ENCODE data around the gene NAGS. TPM values are rescaled to one million over a fixed set of nuclear protein-coding genes. Genes with fewer than 3 reads are reported as not detected.
"Not testable (repeated sequence)": the region's sequence is repeated elsewhere in the genome, so short reads cannot be mapped to it uniquely, and the experiment has no call there.

Gene NAGS
- total RNA-seq, 1 donor from 2014 or later = 1.0 TPM

DNA sequence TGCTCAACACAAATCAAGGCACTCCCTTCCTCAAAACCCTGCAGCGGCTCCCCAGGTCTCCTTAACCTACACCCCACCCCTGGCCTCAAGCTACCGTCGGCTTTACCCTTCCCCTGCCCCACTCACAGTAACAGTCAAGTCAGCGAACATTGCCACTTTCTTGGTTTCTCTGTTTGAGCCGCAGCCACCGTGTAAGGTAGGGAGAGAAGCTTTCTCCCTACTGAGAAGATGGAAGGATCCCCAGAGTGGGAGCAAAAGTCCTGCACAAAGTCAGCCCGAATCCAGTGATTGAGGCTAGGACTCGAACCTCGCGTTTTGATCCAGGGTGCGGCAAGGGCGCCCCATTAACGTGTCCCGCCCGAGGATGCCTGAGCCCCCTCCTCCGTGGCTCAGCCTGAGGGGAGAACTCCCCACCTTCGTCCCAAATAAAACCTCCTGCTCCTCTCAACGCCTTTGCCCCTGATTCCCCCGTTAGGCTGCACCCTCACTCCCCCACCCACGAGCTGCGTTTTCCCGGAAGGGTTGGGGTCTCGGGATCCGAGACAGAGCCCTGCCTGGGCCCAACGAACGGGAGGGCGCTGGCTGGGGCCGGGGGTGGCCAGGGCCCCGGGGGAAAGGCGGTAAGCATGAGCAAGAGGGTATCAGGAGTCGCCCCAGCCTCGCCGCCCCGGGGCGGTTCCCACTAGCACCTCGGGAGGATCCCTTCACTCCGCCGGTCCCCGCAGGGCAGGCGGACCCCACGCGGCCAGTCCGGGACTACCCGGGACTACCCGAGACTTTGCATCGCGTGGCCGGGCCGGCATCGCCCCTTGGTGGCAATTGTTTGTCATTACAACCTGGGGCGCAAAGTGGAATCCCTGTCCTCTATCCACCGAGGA lies 9.9 kb upstream of the NAGS start:
- peak; percentile 50 for DNase-seq
- Mint-ChIP-seq H3K27ac (no peak overlapping the region), H3K4me1 (peaks cover 4% of the 10 kb centered on the region), H3K36me3 (ENCODE audit: low read depth) (no peaks in the 10 kb centered on the region), H3K9me3 (no peaks in the 10 kb centered on the region), H3K27me3 (peaks cover 23% of the 10 kb centered on the region), H3K4me3 (no peak overlapping the region)
- intact Hi-C loops (cut with micrococcal nuclease) = loop anchor here (1.0 kb wide), 2 partner anchors 50 to 116 kb away; no protein-coding TSS in a partner anchor
- ATAC-seq (ENCODE audit: low read depth) = peak; percentile 85
- ChIA-PET POLR2A (no interaction called here), CTCF (interaction anchor here (0.8 to 3.6 kb wide), 2 partner anchors 51 to 76 kb away, joined by 3 to 15 read pairs; no protein-coding TSS in a partner anchor)
- TF ChIP-seq, protein P1, sequence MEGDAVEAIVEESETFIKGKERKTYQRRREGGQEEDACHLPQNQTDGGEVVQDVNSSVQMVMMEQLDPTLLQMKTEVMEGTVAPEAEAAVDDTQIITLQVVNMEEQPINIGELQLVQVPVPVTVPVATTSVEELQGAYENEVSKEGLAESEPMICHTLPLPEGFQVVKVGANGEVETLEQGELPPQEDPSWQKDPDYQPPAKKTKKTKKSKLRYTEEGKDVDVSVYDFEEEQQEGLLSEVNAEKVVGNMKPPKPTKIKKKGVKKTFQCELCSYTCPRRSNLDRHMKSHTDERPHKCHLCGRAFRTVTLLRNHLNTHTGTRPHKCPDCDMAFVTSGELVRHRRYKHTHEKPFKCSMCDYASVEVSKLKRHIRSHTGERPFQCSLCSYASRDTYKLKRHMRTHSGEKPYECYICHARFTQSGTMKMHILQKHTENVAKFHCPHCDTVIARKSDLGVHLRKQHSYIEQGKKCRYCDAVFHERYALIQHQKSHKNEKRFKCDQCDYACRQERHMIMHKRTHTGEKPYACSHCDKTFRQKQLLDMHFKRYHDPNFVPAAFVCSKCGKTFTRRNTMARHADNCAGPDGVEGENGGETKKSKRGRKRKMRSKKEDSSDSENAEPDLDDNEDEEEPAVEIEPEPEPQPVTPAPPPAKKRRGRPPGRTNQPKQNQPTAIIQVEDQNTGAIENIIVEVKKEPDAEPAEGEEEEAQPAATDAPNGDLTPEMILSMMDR (IDR thresholded peaks at IDR 0.05) = no peak

DNA sequence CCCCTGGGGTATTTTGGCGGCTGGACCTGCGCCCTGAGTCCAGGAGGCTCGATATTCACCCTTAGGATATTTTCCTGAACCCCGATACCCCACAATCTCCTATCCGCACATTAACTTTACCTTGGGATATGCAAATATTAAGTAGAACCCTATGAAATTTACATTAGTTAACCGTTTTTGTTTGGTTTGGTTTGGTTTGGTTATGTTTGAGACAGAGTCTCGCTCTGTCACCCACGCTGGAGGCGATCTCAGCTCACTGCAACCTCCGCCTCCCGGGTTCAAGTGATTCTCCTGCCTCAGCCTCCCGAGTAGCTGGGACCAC lies 9.3 kb upstream of the NAGS start:
- DNase-seq (no peak), ATAC-seq (ENCODE audit: low read depth) (no peak)
- Mint-ChIP-seq H3K4me3 (no peak overlapping the region), H3K27ac (no peak overlapping the region), H3K9me3 (no peaks in the 10 kb centered on the region), H3K27me3 (peaks cover 26% of the 10 kb centered on the region), H3K4me1 (peaks cover 4% of the 10 kb centered on the region), H3K36me3 (ENCODE audit: low read depth) (no peaks in the 10 kb centered on the region)
- TF ChIP-seq, protein P1 (IDR thresholded peaks at IDR 0.05) = no peak
- intact Hi-C loops (cut with micrococcal nuclease) = loop anchor here (1.0 kb wide), 2 partner anchors 51 to 117 kb away; no protein-coding TSS in a partner anchor
- ChIA-PET CTCF (interaction anchor here (3.6 kb wide), 1 partner anchor 52 kb away, joined by 15 read pairs; no protein-coding TSS in a partner anchor), POLR2A (no interaction called here)

DNA sequence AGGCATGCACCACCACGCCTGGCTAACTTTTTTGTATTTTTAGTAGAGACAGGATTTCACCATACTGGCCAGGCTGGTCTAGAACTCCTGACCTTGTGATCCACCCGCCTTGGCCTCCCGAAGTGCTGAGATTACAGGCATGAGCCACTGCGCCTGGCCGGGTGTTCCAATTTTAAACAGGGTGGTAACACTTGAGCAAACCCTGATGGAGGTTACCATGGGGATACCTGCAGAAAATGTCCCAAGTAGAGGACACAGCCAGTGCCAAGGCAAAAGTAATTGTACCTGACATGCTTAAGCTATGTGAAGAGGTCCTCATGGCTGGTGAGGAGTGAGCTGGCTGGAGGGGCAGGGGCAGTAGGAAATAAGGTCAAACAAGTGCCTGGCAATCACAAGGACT lies 7.2 kb upstream of the NAGS start:
- ATAC-seq (ENCODE audit: low read depth); CTCF ChIA-PET: not testable (repeated sequence)

DNA sequence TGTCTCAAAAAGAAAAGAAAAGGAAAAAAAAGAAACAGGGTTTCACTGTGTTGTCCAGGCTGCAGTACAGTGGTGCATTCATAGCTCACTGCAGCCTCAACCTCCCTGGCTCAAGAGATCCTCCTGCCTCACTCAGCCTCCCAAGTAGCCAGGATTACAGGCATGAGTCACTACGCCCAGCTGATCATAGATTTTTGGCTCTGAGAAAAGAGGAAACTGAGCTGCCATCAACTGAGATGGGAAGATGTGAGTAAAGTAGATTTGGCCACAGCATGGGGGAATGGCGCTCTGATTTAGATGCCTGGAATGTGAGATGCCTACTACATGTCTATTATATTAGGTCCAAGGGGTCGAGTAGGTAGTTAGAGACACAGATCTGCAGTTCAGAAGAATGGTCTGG lies 5.9 kb upstream of the NAGS start:
- no peak overlapping the region for H3K4me3 Mint-ChIP-seq
- H3K27me3 Mint-ChIP-seq = peaks cover 26% of the 10 kb centered on the region
- H3K4me1 Mint-ChIP-seq = peaks cover 4% of the 10 kb centered on the region
- no peak overlapping the region for H3K27ac Mint-ChIP-seq
- no peaks in the 10 kb centered on the region for H3K9me3 Mint-ChIP-seq
- CTCF ChIA-PET = no interaction called here
- H3K36me3 Mint-ChIP-seq (ENCODE audit: low read depth) = no peaks in the 10 kb centered on the region
- TF ChIP-seq, protein P1 (IDR thresholded peaks at IDR 0.05) = no peak
- POLR2A ChIA-PET = interaction anchor here (0.6 kb wide), 1 partner anchor 30 kb away, joined by 3 read pairs; no protein-coding TSS in a partner anchor
- ATAC-seq (ENCODE audit: low read depth) = no peak
- DNase-seq = no peak
- intact Hi-C loops (cut with micrococcal nuclease) = no loop called here

More for the DNA sequence above, 7.2 kb upstream of the NAGS start:
- DNase-seq; H3K9me3 Mint-ChIP-seq; H3K27ac Mint-ChIP-seq; H3K4me1 Mint-ChIP-seq; H3K36me3 Mint-ChIP-seq (ENCODE audit: low read depth); POLR2A ChIA-PET; H3K4me3 Mint-ChIP-seq; intact Hi-C loops (cut with micrococcal nuclease): not testable (repeated sequence)
- H3K27me3 Mint-ChIP-seq = peaks cover 28% of the 10 kb centered on the region

DNA sequence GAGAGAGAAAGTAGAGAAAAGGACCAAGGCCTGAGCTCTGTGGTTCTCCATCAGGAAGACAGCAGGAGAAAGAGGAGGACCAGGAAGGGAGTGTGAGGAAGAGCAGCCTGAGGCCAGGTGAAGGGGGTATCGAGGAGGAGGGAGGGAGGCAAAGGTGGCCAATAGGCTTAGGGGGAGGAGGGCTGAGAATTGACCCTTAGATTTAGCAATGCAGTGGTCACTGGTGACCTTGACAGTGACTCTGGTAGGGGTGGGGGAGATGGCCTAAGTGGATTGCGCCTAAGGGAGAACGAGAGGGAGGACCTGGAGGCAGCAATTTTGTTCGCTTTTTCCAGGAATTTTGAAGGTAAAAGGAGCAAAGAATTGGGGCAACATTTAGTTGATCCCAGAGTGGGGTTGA lies 5.4 kb upstream of the NAGS start:
- no peaks in the 10 kb centered on the region for H3K36me3 Mint-ChIP-seq (ENCODE audit: low read depth)
- DNase-seq (no peak), ATAC-seq (ENCODE audit: low read depth) (no peak)
- TF ChIP-seq, protein P1 (IDR thresholded peaks at IDR 0.05) = no peak
- H3K4me1 Mint-ChIP-seq = peaks cover 4% of the 10 kb centered on the region
- peaks cover 26% of the 10 kb centered on the region for H3K27me3 Mint-ChIP-seq
- intact Hi-C loops (cut with micrococcal nuclease) = no loop called here
- H3K27ac Mint-ChIP-seq = no peak overlapping the region
- CTCF ChIA-PET = no interaction called here
- no peak overlapping the region for H3K4me3 Mint-ChIP-seq
- POLR2A ChIA-PET = no interaction called here
- no peaks in the 10 kb centered on the region for H3K9me3 Mint-ChIP-seq
